GM11168 (cell line): ENCODE results near the gene PRIMPOL.
"Not testable (repeated sequence)": the region's sequence is repeated elsewhere in the genome, so short reads cannot be mapped to it uniquely, and the experiment has no call there.

Experiments used
- in situ Hi-C: fragments of 300-500 bp; cut with MboI; formaldehyde crosslinking; loops from one replicate; pipeline ENCODE4 v1.12.0; 2022; ENCODE audit warnings: low sequenced_read_pairs; ENCODE audit not compliant: unreplicated experiment

The PRIMPOL gene

DNA sequence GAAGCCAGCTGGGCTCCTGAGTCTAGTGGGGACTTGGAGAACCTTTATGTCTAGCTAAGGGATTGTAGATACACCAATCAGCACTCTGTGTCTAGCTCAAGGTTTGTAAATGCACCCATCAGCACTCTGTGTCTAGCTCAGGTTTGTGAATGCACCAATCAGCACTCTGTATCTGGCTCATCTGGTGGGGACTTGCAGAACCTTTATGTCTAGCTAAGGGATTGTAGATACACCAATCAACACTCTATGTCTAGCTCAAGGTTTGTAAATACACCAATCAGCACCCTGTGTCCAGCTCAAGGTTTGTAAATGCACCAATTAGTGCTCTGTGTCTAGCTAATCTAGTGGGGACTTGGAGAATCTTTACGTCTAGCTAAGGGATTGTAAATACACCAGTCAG lies 92.1 kb downstream of the PRIMPOL start:
- in situ Hi-C loops = not testable (repeated sequence)

DNA sequence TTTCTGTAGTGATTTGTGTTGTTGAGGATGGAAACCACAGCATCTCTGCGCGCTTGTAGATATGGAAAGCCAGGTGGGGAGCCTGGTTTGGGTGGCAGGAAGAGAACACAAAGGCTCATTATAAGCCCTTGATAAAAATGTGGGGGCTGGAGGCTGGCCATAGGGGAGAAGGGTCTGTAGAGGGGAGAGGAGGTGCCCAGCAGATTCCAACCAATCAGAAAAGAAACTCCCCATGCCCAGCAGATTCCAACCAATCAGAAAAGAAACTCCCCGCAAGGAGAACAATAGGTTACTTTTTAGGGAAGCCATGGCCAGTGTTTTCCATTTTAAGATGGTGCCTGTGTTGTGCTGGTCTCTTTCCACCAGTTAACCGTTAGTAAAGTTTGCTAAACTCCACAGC lies 94.1 kb downstream of the PRIMPOL start:
- in situ Hi-C loops = no loop called here

DNA sequence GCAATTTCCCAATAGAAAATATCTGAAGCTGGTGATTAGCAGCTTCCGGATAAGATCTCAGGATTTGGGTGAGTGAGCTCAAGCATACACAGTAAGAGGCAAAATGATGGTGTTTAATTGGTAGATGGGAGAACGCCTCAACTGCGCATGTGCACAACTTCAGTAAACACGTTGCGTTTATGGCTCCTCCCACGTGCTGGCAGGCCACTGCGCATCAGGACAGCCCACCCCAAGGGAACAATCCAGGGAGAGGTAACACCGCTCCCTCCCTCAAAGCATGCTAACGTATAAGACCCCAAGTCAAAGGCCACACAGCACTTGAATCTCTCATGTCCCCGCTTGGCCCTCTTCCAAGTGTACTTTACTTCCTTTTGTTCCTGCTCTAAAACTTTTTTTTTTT lies 94.7 kb downstream of the PRIMPOL start:
- in situ Hi-C loops = no loop called here
